Ramos (cell line): ENCODE measurements around the gene MAN2A1.

Experiments used
- in situ Hi-C: fragments of 300-500 bp; cut with MboI; formaldehyde crosslinking; loops from one replicate; pipeline ENCODE4 v1.14.3; 2022; ENCODE audit warnings: low sequenced_read_pairs; ENCODE audit not compliant: unreplicated experiment

The MAN2A1 gene

DNA sequence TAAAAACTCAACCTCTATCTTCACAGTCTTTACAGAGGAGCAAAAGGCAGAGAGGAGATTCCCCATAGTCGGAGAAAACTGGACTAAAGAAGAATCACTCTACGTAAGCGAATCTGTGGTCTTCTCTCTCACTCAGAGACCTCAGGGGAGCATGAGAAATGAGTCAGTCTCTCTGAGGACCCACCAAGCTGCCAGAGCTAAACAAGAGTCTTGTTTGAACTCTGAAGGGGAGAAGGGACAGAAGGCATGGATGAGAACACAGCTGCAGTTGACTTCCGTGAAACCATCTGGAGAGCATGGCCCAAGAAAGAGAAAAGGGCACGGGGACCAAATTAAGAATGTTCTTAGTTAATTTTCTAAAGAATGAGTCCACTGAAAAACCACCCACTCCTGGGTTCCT, 12.8 kb upstream of the MAN2A1 start:
- in situ Hi-C loops: loop anchor here (25.0 kb wide), 2 partner anchors 1060 to 1290 kb away; partner anchors contain the start of genes FBXL17, SLC25A46 and TMEM232

DNA sequence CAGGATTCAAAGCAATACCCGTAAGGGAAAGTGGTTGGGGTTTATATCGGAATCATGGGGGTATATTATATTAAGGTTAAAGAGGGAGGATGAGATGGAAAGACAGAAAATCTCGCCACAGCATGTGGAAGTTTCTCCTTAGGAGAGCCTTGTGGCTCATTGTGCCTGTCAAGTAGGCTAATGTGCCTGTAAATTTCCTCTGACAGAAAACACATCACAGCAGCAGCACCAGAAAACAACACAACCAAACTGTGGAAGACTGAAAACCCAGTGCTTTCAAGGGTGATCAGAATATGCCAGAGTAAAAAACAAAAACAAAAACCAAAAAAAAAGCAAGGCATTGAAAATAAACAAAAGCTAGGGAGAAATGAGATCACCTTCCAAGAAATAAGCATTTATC, 11.3 kb upstream of the MAN2A1 start:
- in situ Hi-C loops: loop anchor here (25.0 kb wide), 2 partner anchors 1059 to 1291 kb away; partner anchors contain the start of genes FBXL17, SLC25A46 and TMEM232

- in situ Hi-C loops: loop anchor here (25.0 kb wide), 2 partner anchors 1056 to 1294 kb away; partner anchors contain the start of genes FBXL17, SLC25A46 and TMEM232
These were observed 8.0 kb upstream of the MAN2A1 start for GRCh38 chr5:109681763-109682162.

GRCh38 chr5:109682383-109682782, 7.3 kb upstream of the MAN2A1 start:
- in situ Hi-C loops: loop anchor here (25.0 kb wide), 2 partner anchors 1055 to 1295 kb away; partner anchors contain the start of genes FBXL17, SLC25A46 and TMEM232

- in situ Hi-C loops: loop anchor here (25.0 kb wide), 2 partner anchors 1051 to 1299 kb away; partner anchors contain the start of genes FBXL17, SLC25A46 and TMEM232
These were observed 3.8 kb upstream of the MAN2A1 start for GRCh38 chr5:109685916-109686315.

DNA sequence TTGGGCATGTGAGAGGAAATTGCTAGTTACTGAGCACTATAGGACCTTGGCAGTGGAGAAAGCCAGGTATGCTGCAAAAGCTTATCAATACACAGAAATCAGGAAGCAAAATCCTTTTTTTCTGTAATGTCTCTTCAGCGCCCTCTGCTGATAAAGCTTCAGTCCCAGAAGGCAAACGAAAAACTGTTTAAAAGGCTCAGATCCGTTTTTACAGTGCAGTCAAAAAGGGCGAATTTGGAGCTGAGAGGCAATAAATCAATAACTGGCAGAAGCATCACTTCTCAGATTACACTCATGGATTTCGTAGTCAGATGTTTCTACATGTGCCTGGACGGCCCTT, 1.1 kb upstream of the MAN2A1 start:
- in situ Hi-C loops: loop anchor here (25.0 kb wide), 2 partner anchors 1049 to 1301 kb away; partner anchors contain the start of genes FBXL17, SLC25A46 and TMEM232

GRCh38 chr5:109688970-109689739, 572 bp upstream of the MAN2A1 start:
- in situ Hi-C loops: loop anchor here (25.0 kb wide), 2 partner anchors 1048 to 1302 kb away; partner anchors contain the start of genes FBXL17, SLC25A46 and TMEM232

- in situ Hi-C loops: loop anchor here (10.0 to 25.0 kb wide), 3 partner anchors 234 to 1303 kb away; partner anchors contain the start of genes FBXL17, SLC25A46 and TMEM232
These were observed 681 bp downstream of the MAN2A1 start for GRCh38 chr5:109690242-109690974.

GRCh38 chr5:109690975-109691574, 1.3 kb downstream of the MAN2A1 start:
- in situ Hi-C loops: loop anchor here (10.0 to 25.0 kb wide), 3 partner anchors 234 to 1304 kb away; partner anchors contain the start of genes FBXL17, SLC25A46 and TMEM232

DNA sequence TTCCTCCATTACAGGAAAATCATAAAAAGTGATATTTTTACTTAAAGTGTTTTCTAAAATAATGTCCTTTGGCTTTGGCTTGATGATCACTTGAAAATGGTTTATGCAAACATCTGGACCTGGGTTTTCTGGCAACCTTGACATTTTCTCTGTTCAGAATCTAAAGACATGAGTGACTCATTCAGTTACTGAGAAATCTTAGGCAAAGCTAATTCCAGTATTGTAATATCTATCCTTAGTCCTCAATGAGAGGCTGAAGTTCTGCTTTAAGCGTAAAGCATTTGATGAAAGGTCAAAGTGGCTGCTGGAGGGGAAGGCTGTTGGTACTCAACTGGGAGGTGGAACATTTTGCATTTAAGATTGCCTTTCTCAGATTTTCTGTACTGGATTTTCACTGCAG, 2.3 kb downstream of the MAN2A1 start:
- in situ Hi-C loops: loop anchor here (10.0 to 25.0 kb wide), 3 partner anchors 233 to 1305 kb away; partner anchors contain the start of genes FBXL17, SLC25A46 and TMEM232

DNA sequence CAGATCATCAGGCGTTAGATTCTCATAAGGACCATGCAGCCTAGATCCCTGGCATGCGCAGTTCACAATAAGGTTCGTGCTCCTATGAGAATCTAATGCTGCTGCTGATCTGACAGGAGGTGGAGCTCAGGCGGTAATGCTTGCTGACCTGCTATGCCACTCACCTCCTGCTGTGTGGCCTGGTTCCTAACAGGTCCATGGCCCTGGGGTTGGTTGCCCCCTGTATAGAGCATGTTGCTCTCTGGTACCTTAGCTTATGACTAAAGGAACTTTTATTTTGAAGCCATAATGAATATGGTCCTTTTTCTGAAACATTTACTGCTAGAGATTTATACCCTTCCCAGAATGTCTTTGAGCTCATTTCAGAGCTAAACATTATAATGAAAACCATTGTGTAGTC, 3.1 kb downstream of the MAN2A1 start:
- in situ Hi-C loops: loop anchor here (10.0 to 25.0 kb wide), 3 partner anchors 232 to 1306 kb away; partner anchors contain the start of genes FBXL17, SLC25A46 and TMEM232

DNA sequence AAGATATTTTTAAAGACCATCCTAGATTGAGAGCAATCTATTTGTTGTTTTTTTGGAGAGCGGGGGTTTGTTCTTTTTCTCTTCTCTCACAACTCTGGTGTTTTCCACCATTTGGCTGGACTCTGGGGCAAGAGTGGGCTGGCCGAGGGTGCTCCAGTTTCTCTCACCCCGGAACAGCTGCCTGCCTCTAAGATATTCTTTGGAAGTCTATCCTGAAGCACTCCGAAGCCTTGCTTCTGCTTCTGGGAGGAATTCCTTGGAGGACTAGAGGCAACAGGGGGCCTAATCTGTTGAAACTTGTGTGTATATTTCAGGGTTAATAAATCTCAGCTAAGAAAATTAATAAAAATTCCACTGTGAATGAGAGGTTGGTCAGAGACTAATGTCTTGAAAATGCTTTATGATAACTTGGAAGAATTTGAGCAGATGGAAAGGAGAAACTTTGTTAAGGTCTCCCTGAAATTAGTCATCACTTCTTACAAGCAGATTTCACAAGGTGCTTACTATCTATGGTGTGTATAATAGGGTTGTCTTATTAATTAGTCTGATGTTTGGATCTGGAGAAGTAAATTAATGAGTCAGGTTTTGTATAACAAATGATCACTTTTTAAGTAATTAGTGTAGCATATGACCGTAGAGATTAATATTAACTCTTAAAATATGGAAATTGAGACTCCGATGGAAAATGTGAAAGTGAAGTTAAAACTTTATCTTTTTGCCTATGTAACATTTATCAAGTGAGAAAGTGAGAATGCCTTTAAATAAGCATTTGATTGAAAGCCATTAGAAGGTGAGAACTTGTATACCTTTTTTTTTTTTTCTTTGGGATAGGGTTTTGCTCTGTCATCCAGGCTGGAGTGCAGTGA, 4.0 kb downstream of the MAN2A1 start:
- in situ Hi-C loops: loop anchor here (10.0 to 25.0 kb wide), 3 partner anchors 231 to 1306 kb away; partner anchors contain the start of genes FBXL17, SLC25A46 and TMEM232

GRCh38 chr5:109694451-109694891, 4.7 kb downstream of the MAN2A1 start:
- in situ Hi-C loops: loop anchor here (10.0 to 25.0 kb wide), 3 partner anchors 230 to 1307 kb away; partner anchors contain the start of genes FBXL17, SLC25A46 and TMEM232

GRCh38 chr5:109695005-109695926, 5.5 kb downstream of the MAN2A1 start:
- in situ Hi-C loops: loop anchor here (10.0 to 25.0 kb wide), 3 partner anchors 230 to 1308 kb away; partner anchors contain the start of genes FBXL17, SLC25A46 and TMEM232

DNA sequence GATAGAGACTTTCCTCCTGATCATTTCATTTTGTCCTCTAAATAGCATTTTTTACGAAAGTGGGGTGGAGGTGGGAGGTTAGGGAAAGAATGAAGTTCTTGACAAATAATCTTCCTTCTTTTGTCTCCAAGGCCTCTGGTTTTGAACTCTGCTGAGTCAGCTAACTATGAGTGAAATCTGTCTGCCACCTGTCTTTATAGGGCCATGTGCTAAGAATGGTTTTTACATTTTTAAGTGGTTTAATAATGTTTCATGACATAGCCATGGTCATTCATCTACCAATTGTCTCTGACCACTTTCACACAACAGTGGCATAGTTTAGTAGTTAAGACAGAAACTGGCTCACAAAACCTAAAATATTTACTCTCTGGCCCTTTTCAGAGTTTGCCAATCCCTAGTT, 7.6 kb downstream of the MAN2A1 start:
- in situ Hi-C loops: loop anchor here (10.0 to 25.0 kb wide), 3 partner anchors 227 to 1310 kb away; partner anchors contain the start of genes FBXL17, SLC25A46 and TMEM232

GRCh38 chr5:109700516-109701153, 10.9 kb downstream of the MAN2A1 start:
- in situ Hi-C loops: no loop called here

- in situ Hi-C loops: no loop called here
These were observed 11.5 kb downstream of the MAN2A1 start for GRCh38 chr5:109701252-109701651.
